NCI-H69 (cell line): ENCODE data around the gene BCL2L12.
A peak's percentile ranks its signal among the peaks of the same experiment; 100 is the strongest.

Experiments used
- DNase-seq: peaks from one replicate; lab custom pipeline; 2025; lab: John Stamatoyannopoulos, UW

BCL2L12 gene

GRCh38 chr19:49685845-49686332 lies 20.2 kb downstream of the BCL2L12 start:
- DNase-seq, result no peak

- no peak for DNase-seq
These were observed 20.9 kb downstream of the BCL2L12 start for GRCh38 chr19:49686503-49687088.

- no peak for DNase-seq
These were observed 21.4 kb downstream of the BCL2L12 start for GRCh38 chr19:49687150-49687549.

DNA sequence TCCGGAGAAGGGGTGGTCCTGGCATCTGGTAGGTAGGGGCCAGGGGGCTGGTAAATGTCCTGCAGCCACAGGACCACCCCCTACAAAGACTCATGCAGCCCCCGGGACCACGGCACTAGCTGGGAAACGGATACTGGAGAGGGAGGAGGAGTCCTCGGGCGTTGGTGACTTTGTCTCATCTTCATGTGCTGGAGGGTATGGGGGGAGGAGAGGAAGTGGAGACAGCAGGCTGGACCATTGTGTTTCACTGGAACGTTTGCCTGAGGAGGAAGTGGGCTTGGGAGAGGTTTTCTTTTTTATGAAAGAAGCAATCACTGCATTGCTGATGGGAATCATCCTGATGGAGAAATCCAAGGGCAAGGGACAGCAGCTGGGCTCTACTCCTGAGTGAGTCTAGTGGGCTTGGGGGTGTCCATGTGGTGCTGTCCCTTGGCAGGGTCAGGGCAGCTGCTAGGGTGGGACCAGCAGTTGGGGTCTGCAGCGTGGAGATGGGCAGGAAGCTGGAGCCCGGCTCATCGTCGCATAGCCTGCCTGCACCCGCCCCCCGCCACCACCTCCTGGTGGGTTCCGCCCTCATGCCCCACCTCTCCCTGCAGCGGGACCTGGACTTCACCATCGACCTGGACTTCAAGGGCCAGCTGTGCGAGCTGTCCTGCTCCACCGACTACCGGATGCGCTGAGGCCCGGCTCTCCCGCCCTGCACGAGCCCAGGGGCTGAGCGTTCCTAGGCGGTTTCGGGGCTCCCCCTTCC lies 22.0 kb downstream of the BCL2L12 start:
- peak; percentile 61 for DNase-seq

DNA sequence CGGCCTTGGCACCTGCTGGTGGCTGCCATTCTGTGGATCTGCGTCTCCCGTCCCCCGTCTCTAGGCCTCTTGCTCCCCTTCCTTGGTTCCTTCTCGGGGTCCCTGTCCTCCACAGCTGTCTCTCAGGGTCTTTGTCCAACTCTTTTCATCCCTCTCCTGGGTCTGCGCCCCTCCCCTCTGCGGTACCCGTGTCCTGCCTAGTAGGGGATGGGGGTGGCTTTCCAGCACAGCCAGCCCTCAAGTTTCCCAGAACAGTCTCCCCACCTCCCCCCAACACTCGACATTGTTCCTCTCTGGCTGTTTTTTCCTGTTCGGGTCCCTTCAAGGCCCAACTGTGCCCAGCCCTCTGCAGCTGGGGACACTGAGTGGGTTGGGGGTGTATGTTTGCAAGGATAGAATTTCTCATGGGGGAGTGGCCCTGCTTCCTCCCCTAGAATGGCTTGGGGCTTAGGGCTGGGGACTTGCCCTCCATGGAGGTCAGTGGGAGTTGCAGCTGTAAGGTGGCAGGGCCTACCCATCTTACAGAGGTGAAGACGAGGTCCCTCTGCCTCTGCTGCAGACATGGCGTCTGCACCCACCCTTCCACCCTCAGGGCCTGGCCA lies 22.9 kb downstream of the BCL2L12 start:
- DNase-seq, result peak; percentile 46

DNA sequence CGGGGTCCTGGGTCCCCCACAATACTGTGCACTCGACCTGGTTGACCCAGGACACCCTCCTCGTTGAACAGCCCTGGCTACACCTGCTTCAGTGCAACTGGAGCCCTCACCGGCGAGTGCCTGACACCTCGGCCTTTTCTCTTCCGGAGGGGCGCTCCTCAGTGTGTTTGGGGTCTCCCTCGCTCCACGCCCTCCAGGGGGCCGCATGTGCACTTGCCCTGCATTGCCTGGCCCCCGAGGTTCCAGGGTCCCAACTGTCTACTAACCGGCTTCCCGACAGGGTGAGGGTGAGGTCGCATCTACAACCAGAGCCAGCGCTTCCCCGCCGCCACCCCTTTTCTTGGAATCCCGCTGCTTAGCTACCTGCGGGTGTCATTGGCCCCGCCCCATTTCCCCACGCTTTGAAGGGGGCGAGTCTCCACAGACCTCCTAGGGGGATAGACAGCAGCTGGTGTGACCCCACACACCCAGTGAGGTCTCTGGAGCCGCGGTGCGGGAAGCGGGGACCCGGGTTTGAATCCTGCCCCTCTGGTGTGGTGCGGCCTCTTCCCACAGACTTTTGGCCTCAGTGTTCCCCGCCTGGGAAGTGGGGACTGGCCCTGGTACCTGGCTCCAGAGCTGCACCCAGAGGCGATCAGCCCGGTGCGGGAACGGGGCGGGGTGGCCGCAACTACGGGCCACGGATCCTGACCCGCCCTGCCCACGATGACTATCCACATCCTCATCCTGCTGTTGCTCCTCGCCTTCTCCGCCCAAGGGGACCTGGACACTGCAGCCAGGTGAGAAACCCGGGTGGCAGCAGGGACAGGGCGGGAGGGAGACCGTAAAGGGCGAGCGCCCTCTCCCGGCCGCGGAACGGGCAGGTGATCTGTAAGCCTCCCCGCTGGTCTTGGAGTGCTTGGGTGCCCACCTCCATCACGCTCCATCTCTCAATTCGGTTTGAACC lies 23.7 kb downstream of the BCL2L12 start, which contains the start of gene ADM5:
TSS of gene ADM5 (plus strand) at position 462 of the 946 bp plus-strand sequence. CDS start at position 706, 244 bp downstream.
- peak; percentile 89 for DNase-seq

GRCh38 chr19:49690079-49690655 lies 24.4 kb downstream of the BCL2L12 start:
- DNase-seq, result no peak

GRCh38 chr19:49690656-49691242 lies 25.0 kb downstream of the BCL2L12 start, which contains the start of gene CPT1C:
TSS of gene CPT1C (plus strand) at chr19:49691116. CDS start at chr19:49692253, 1,137 bp downstream.
- DNase-seq, result peak; percentile 98

- DNase-seq, result peak; percentile 91
These were observed 25.8 kb downstream of the BCL2L12 start for GRCh38 chr19:49691243-49692146.

DNA sequence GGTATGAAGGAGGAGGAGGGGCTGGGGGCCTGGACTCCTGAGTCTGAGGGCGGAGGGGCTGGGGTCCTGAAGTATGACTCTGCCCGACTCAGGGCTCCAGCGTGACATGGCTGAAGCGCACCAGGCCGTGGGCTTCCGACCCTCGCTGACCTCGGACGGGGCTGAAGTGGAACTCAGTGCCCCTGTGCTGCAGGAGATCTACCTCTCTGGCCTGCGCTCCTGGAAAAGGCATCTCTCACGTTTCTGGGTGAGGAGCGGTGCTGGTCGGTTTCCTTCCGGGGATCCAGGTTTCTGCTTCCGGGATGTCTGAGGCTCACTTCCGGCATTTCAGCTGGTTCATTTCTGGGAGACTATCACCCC lies 26.4 kb downstream of the BCL2L12 start:
- no peak for DNase-seq

DNA sequence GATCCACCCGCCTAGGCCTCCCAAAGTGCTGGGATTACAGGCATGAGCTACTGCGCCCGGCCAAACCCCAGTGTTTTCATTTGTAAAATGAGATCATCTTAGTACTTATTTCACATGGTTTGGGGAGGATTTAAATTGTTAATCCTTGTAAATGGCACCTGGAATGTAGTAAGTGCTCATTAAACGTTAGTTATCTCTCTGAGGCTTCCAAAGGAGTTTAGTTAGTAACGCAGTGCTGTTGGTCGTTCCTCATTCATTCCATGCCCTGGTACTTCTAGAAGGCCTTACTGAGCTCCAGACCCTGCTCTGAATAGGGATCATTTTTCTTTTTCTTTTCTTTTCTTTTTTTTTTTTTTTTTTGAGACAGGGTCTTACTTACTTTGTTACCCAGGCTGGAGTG lies 30.4 kb downstream of the BCL2L12 start:
- no peak for DNase-seq

DNA sequence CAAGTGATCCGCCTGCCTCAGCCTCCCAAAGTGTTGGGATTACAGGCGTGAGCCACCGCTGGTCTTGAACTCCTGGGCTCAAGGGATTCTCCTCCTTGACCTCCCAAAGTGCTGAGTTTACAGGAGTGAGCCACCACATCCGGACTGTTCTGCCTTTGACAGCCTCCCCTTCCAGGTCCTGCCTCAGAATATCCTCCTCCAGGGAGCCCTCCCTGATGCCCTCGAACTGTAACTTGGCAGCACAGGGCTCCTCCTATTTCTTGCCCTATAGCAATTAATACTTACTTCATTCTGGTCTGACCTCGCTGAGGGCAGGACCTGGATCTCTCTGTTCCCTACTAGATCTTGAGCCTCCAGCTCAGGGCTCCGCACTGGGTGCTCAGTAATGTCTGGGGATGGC lies 31.1 kb downstream of the BCL2L12 start:
- no peak for DNase-seq

GRCh38 chr19:49699364-49699763 lies 33.6 kb downstream of the BCL2L12 start:
- no peak for DNase-seq

DNA sequence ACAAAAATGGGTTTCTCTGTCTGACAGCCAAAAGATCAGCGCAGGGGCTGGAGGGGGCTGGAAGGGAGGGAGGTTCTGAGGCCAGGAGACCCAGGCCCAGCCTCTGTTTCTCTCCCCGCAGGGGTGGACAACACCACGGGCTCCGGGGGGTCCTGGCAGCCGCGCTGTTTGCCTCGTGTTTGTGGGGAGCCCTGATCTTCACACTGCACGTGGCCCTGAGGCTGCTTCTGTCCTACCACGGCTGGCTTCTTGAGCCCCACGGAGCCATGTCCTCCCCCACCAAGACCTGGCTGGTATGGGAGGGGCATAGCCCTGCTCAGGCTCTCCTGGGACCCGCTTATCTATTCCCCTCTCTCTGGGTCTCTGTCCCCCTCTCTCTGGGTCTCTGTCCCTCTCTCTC lies 34.8 kb downstream of the BCL2L12 start:
- no peak for DNase-seq

DNA sequence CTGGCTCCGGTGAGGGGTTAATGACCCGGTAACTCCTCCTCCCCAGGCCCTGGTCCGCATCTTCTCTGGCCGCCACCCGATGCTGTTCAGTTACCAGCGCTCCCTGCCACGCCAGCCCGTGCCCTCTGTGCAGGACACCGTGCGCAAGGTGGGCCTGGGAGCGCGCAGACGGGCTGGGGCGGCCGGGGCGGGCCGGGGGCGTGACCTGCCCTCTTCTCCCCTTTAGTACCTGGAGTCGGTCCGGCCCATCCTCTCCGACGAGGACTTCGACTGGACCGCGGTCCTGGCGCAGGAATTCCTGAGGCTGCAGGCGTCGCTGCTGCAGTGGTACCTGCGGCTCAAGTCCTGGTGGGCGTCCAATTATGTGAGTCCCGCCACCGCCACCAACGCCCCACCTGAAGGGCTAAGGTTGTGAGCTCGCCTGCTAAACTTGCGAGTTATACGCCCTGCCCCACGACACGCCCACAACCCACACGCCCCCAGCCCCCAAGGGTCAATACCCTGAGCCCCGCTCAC lies 35.6 kb downstream of the BCL2L12 start:
- DNase-seq, result peak; percentile 23

DNA sequence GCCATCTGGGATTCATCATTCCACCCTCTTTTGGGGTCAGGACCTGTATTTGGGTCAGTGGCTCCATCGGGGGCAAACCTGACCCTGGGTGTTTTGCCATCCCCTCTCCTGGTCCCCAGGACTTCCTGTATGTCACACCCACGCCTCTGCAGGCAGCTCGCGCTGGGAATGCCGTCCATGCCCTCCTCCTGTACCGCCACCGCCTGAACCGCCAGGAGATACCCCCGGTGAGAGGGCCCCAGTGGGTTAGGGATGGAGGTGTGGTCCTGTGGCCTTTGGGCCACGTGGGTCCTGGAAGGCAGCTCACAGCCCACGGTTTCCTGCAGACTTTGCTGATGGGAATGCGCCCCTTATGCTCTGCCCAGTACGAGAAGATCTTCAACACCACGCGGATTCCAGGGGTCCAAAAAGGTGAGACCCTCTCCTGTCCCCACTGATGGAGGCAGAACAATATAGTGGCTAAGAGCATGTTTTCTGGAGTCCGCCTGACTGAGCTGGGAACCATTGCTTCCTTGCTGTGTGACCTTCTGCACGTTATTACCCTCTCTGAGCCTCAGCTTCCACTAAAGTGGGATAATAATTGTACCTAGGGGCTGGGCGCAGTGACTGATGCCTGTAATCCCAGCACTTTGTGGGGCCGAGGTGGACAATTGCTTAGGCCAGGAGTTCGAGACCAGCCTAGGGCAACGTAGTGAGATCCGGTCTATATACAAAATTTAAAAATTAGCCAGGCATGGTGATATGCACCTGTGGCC lies 39.3 kb downstream of the BCL2L12 start:
- no peak for DNase-seq

- no peak for DNase-seq
These were observed 40.2 kb downstream of the BCL2L12 start for GRCh38 chr19:49705919-49706318.

GRCh38 chr19:49710372-49710951 lies 44.7 kb downstream of the BCL2L12 start:
- no peak for DNase-seq

DNA sequence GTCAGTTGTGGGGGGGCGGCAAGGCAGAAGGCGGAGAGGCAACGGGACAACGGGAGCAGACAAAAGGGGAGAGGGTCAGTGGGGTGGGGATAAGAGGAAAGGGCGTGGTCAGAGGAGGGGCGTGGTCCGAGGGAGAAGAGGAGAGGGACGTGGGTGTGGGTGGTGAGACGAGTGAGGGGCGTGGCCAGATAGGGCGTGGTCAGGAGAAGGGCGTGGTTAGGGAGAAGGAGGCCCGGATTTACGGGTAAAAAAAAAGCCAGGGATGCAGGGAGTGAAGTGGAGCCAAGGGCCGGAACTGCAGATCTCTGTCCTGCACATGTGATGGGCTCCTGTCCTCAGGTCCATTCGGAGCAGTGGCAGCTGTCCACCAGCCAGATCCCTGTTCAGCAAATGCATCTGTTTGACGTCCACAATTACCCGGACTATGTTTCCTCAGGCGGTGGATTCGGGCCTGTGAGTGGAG lies 46.7 kb downstream of the BCL2L12 start:
- DNase-seq, result peak; percentile 66
